ENCODE data around the gene ENO2.

Gene ENO2

GRCh38 chr12:6938353-6939190, 24.2 kb downstream of the ENO2 start:
- H3K36me3 ChIP-seq (replicated peaks in 1 of 2; ENCODE audit: control insufficient read depth in 2 of 2, insufficient read depth in 2 of 2, low read length in 2 of 2): peaks cover 52 to 80% of the 10 kb centered on the region in 2 donors
- H2BK12ac ChIP-seq (ENCODE audit: low read length): no peak overlapping the region
- peak overlapping the region; percentile 13 for H3K4ac ChIP-seq (ENCODE audit: low read length)
- H3K18ac ChIP-seq (ENCODE audit: low read length): peak overlapping the region; percentile 69
- H3K27me3 ChIP-seq (ENCODE audit: control insufficient read depth in 3 of 3, insufficient read depth in 3 of 3, low read depth in 1 of 3, low read length in 3 of 3): no peaks in the 10 kb centered on the region
- H2BK15ac ChIP-seq (ENCODE audit: low read length): peak overlapping the region; percentile 52
- no CpG with 5 or more reads among the region's 32 CpGs for WGBS, 2 donors (ENCODE audit: extremely low coverage in 2 of 2, insufficient read length in 2 of 2, insufficient replicate concordance in 1 of 2)
- no peak for DNase-seq (ENCODE audit: low spot score)
- H4K91ac ChIP-seq (ENCODE audit: low read depth, low read length, poor library complexity): peak overlapping the region; percentile 40
- peaks cover 15% of the 10 kb centered on the region for H3K79me1 ChIP-seq (ENCODE audit: low read depth, low read length)
- H4K8ac ChIP-seq (ENCODE audit: low read depth, low read length): peak overlapping the region; percentile 17
- peak overlapping the region; percentile 51 to 78 for H3K4me3 ChIP-seq (ENCODE audit: low read length in 2 of 2)
- peak overlapping the region; percentile 94 for H3K9ac ChIP-seq (ENCODE audit: low read depth, low read length, poor library complexity)
- peak overlapping the region; percentile 100 for H3K23ac ChIP-seq (ENCODE audit: low read depth, low read length, poor library complexity)
- no peak overlapping the region for H2BK120ac ChIP-seq (ENCODE audit: low read depth, low read length)
- peak overlapping the region; percentile 95 for H3K27ac ChIP-seq (replicated peaks; ENCODE audit: low read length)
- no peaks in the 10 kb centered on the region for H3K9me3 ChIP-seq (replicated peaks in 1 of 2; ENCODE audit: control insufficient read depth in 2 of 2, insufficient read depth in 1 of 2, low read depth in 1 of 2, low read length in 2 of 2)
- H2BK5ac ChIP-seq (ENCODE audit: low read length): peak overlapping the region; percentile 99
- peak overlapping the region; percentile 66 for H3K4me2 ChIP-seq (ENCODE audit: insufficient read depth, low read length, poor library complexity, severe bottlenecking)
- H2AFZ ChIP-seq (ENCODE audit: low read length): no peak overlapping the region
- H3K4me1 ChIP-seq (ENCODE audit: control insufficient read depth in 2 of 2, insufficient read depth in 1 of 2, low read depth in 1 of 2, low read length in 2 of 2): peaks cover 3 to 6% of the 10 kb centered on the region in 2 donors
- H2AK5ac ChIP-seq (ENCODE audit: low read depth, low read length): peak overlapping the region; percentile 95
- peak overlapping the region; percentile 77 for H3K14ac ChIP-seq (ENCODE audit: low read length)

- Histone ChIP-seq H4K91ac (ENCODE audit: low read depth, low read length, poor library complexity) (no peak overlapping the region), H3K4me2 (ENCODE audit: insufficient read depth, low read length, poor library complexity, severe bottlenecking) (no peak overlapping the region), H2AK5ac (ENCODE audit: low read depth, low read length) (no peak overlapping the region), H3K4ac (ENCODE audit: low read length) (no peak overlapping the region), H3K9ac (ENCODE audit: low read depth, low read length, poor library complexity) (no peak overlapping the region), H3K27me3 (ENCODE audit: control insufficient read depth in 3 of 3, insufficient read depth in 3 of 3, low read depth in 1 of 3, low read length in 3 of 3) (no peaks in the 10 kb centered on the region), H3K18ac (ENCODE audit: low read length) (no peak overlapping the region), H3K4me1 (ENCODE audit: control insufficient read depth in 2 of 2, insufficient read depth in 1 of 2, low read depth in 1 of 2, low read length in 2 of 2) (peaks cover 3 to 6% of the 10 kb centered on the region in 2 donors), H2BK12ac (ENCODE audit: low read length) (no peak overlapping the region), H2BK5ac (ENCODE audit: low read length) (no peak overlapping the region), H3K79me1 (ENCODE audit: low read depth, low read length) (peaks cover 15% of the 10 kb centered on the region), H3K23ac (ENCODE audit: low read depth, low read length, poor library complexity) (peak overlapping the region; percentile 100), H3K36me3 (replicated peaks in 1 of 2; ENCODE audit: control insufficient read depth in 2 of 2, insufficient read depth in 2 of 2, low read length in 2 of 2) (peaks cover 47 to 74% of the 10 kb centered on the region in 2 donors), H2AFZ (ENCODE audit: low read length) (no peak overlapping the region), H3K27ac (replicated peaks; ENCODE audit: low read length) (peak overlapping the region; percentile 17), H2BK120ac (ENCODE audit: low read depth, low read length) (no peak overlapping the region), H3K4me3 (ENCODE audit: low read length in 2 of 2) (no peak overlapping the region), H2BK15ac (ENCODE audit: low read length) (no peak overlapping the region), H3K9me3 (replicated peaks in 1 of 2; ENCODE audit: control insufficient read depth in 2 of 2, insufficient read depth in 1 of 2, low read depth in 1 of 2, low read length in 2 of 2) (no peaks in the 10 kb centered on the region), H4K8ac (ENCODE audit: low read depth, low read length) (peak overlapping the region; percentile 17), H3K14ac (ENCODE audit: low read length) (no peak overlapping the region)
- WGBS, 2 donors (ENCODE audit: extremely low coverage in 2 of 2, insufficient read length in 2 of 2, insufficient replicate concordance in 1 of 2): no CpG with 5 or more reads among the region's 2 CpGs
- no peak for DNase-seq (ENCODE audit: low spot score)
Measured at GRCh38 chr12:6939191-6939540, 24.8 kb downstream of the ENO2 start.

- H4K91ac ChIP-seq (ENCODE audit: low read depth, low read length, poor library complexity): no peak overlapping the region
- H3K4me1 ChIP-seq (ENCODE audit: control insufficient read depth in 2 of 2, insufficient read depth in 1 of 2, low read depth in 1 of 2, low read length in 2 of 2): peaks cover 11 to 14% of the 10 kb centered on the region in 2 donors
- no CpG with 5 or more reads among the region's 12 CpGs for WGBS, 2 donors (ENCODE audit: extremely low coverage in 2 of 2, insufficient read length in 2 of 2, insufficient replicate concordance in 1 of 2)
- no peak overlapping the region for H2BK120ac ChIP-seq (ENCODE audit: low read depth, low read length)
- no peak overlapping the region for H3K4me2 ChIP-seq (ENCODE audit: insufficient read depth, low read length, poor library complexity, severe bottlenecking)
- peak overlapping the region; percentile 66 for H2BK12ac ChIP-seq (ENCODE audit: low read length)
- H3K27ac ChIP-seq (replicated peaks; ENCODE audit: low read length): no peak overlapping the region
- H3K4me3 ChIP-seq (ENCODE audit: low read length in 2 of 2): no peak overlapping the region
- H3K9me3 ChIP-seq (replicated peaks in 1 of 2; ENCODE audit: control insufficient read depth in 2 of 2, insufficient read depth in 1 of 2, low read depth in 1 of 2, low read length in 2 of 2): no peaks in the 10 kb centered on the region
- H2AK5ac ChIP-seq (ENCODE audit: low read depth, low read length): peak overlapping the region; percentile 76
- no peak overlapping the region for H2AFZ ChIP-seq (ENCODE audit: low read length)
- no peak overlapping the region for H2BK15ac ChIP-seq (ENCODE audit: low read length)
- H3K36me3 ChIP-seq (replicated peaks in 1 of 2; ENCODE audit: control insufficient read depth in 2 of 2, insufficient read depth in 2 of 2, low read length in 2 of 2): peaks cover 34 to 66% of the 10 kb centered on the region in 2 donors
- H3K18ac ChIP-seq (ENCODE audit: low read length): no peak overlapping the region
- peak overlapping the region; percentile 46 for H2BK5ac ChIP-seq (ENCODE audit: low read length)
- no peak overlapping the region for H3K9ac ChIP-seq (ENCODE audit: low read depth, low read length, poor library complexity)
- no peaks in the 10 kb centered on the region for H3K27me3 ChIP-seq (ENCODE audit: control insufficient read depth in 3 of 3, insufficient read depth in 3 of 3, low read depth in 1 of 3, low read length in 3 of 3)
- no peak overlapping the region for H3K14ac ChIP-seq (ENCODE audit: low read length)
- peak overlapping the region; percentile 56 for H3K23ac ChIP-seq (ENCODE audit: low read depth, low read length, poor library complexity)
- no peak overlapping the region for H3K4ac ChIP-seq (ENCODE audit: low read length)
- peaks cover 12% of the 10 kb centered on the region for H3K79me1 ChIP-seq (ENCODE audit: low read depth, low read length)
- DNase-seq (ENCODE audit: low spot score): no peak
- no peak overlapping the region for H4K8ac ChIP-seq (ENCODE audit: low read depth, low read length)
Measured at GRCh38 chr12:6941267-6941666, 26.9 kb downstream of the ENO2 start.

- no peak overlapping the region for H3K4ac ChIP-seq (ENCODE audit: low read length)
Measured at GRCh38 chr12:6941782-6942181, 27.4 kb downstream of the ENO2 start.

More at GRCh38 chr12:6941782-6942181, 27.4 kb downstream of the ENO2 start:
- no peak overlapping the region for H3K4me2 ChIP-seq (ENCODE audit: insufficient read depth, low read length, poor library complexity, severe bottlenecking)
- H3K79me1 ChIP-seq (ENCODE audit: low read depth, low read length): peaks cover 12% of the 10 kb centered on the region
- WGBS, 2 donors (ENCODE audit: extremely low coverage in 2 of 2, insufficient read length in 2 of 2, insufficient replicate concordance in 1 of 2): no CpG with 5 or more reads among the region's 12 CpGs
- H2BK15ac ChIP-seq (ENCODE audit: low read length): no peak overlapping the region
- H3K4me1 ChIP-seq (ENCODE audit: control insufficient read depth in 2 of 2, insufficient read depth in 1 of 2, low read depth in 1 of 2, low read length in 2 of 2): peaks cover 11 to 17% of the 10 kb centered on the region in 2 donors
- no peak overlapping the region for H3K18ac ChIP-seq (ENCODE audit: low read length)
- H3K27me3 ChIP-seq (ENCODE audit: control insufficient read depth in 3 of 3, insufficient read depth in 3 of 3, low read depth in 1 of 3, low read length in 3 of 3): no peaks in the 10 kb centered on the region
- H3K4me3 ChIP-seq (ENCODE audit: low read length in 2 of 2): no peak overlapping the region
- H4K8ac ChIP-seq (ENCODE audit: low read depth, low read length): no peak overlapping the region
- H3K23ac ChIP-seq (ENCODE audit: low read depth, low read length, poor library complexity): peak overlapping the region; percentile 61
- no peak overlapping the region for H2BK120ac ChIP-seq (ENCODE audit: low read depth, low read length)
- H3K9ac ChIP-seq (ENCODE audit: low read depth, low read length, poor library complexity): peak overlapping the region; percentile 74
- H2BK12ac ChIP-seq (ENCODE audit: low read length): no peak overlapping the region
- peaks cover 31 to 66% of the 10 kb centered on the region in 2 donors for H3K36me3 ChIP-seq (replicated peaks in 1 of 2; ENCODE audit: control insufficient read depth in 2 of 2, insufficient read depth in 2 of 2, low read length in 2 of 2)
- DNase-seq (ENCODE audit: low spot score): no peak
- H3K9me3 ChIP-seq (replicated peaks in 1 of 2; ENCODE audit: control insufficient read depth in 2 of 2, insufficient read depth in 1 of 2, low read depth in 1 of 2, low read length in 2 of 2): no peaks in the 10 kb centered on the region
- no peak overlapping the region for H3K14ac ChIP-seq (ENCODE audit: low read length)
- H4K91ac ChIP-seq (ENCODE audit: low read depth, low read length, poor library complexity): no peak overlapping the region
- H2AK5ac ChIP-seq (ENCODE audit: low read depth, low read length): no peak overlapping the region
- no peak overlapping the region for H2AFZ ChIP-seq (ENCODE audit: low read length)
- peak overlapping the region; percentile 72 for H2BK5ac ChIP-seq (ENCODE audit: low read length)
- no peak overlapping the region for H3K27ac ChIP-seq (replicated peaks; ENCODE audit: low read length)
